Measurements from ENCODE around the gene TRUB2. TPM values are rescaled to one million over a fixed set of nuclear protein-coding genes. Genes with fewer than 3 reads are reported as not detected.

The TRUB2 gene, protein sequence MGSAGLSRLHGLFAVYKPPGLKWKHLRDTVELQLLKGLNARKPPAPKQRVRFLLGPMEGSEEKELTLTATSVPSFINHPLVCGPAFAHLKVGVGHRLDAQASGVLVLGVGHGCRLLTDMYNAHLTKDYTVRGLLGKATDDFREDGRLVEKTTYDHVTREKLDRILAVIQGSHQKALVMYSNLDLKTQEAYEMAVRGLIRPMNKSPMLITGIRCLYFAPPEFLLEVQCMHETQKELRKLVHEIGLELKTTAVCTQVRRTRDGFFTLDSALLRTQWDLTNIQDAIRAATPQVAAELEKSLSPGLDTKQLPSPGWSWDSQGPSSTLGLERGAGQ
- total RNA-seq: 19.3 and 25.1 TPM in 2 replicates

DNA sequence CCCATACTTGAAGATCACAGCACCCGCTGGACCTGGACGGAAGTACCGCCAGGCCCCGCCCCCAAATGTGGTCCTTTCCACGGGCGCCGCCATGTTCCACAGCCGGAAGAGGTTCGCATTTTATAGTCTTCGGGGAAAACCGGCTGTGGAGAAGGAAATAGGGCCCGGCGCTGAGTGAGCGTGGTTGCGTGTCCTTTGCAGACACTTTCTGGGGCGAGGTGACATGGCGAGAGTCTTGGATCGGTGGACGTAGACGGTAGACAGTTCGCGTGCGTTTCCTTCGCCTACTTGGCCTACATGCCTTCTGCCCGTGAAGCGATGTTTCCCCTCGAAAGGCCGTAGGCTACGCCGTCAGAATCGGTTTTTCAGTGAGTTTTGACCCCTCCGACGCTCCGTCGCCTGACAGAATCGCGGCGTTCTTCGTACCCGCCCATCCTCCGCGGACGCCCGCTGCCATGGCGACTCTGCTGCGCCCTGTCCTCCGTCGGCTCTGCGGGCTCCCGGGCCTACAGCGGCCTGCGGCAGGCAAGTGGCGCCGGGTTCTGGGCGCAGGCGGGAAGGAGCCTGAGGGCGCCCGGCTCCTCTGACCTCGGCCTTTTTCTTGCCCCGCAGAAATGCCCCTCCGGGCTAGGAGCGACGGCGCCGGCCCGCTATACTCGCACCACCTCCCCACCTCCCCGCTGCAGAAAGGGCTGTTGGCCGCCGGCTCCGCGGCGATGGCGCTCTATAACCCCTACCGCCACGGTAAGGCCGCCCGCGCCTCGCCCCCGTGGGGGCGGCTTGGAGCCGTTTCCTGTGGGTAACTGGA, at the start of gene TRUB2, which contains the start of gene COQ4:
Gene TRUB2 (minus strand): TSS at position 44 of the 808 bp plus-strand sequence. CDS start 39 bp downstream, at position 5.
Gene COQ4 (plus strand): TSS at position 436 of the 808 bp plus-strand sequence. CDS start 20 bp downstream, at position 456.

DNA sequence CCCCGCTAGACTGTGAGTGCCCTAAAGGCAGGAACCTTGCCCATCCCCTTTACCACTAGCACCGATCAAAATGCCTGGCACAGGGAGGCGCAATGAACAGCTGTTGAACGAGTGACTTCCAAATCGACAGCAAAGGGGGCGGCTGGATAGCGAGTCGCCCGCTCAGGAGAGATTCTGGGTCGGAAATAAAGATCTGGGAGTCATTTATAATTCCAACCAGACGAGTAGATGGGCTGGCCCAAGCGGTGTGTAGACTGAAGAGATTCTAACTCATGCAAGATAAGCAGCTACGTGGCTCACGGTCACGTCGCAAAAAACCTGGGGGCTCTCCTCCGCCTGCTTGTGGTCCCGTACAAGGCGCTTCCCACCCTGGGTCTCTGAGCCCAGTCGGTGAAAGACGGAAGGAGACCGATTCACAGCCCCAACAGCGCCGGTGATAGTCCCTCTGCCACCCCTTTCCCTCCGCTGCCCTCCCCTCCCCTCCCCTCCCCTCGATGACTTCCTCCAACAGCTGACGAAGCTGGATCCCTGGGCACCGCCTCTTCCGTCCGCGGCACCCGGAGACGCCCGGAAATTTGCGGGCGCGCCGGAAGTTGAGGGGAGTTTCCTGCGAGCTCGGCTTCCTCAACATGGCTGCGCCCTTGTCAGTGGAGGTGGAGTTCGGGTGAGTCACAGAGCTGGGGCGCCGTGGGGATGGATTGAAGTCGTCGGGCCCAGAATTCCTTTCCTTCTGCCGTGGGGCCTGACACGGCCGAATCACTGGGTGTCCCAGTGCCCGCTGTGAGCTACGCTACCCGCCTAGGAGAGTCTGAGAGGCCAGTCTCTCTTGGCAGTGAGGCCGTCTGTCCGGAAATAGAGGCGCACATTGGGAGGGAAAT, 48.7 kb upstream of the TRUB2 start, which contains the start of gene URM1:
Gene URM1 (plus strand): TSS at position 623 of the 878 bp plus-strand sequence. CDS start 7 bp downstream, at position 630.

DNA sequence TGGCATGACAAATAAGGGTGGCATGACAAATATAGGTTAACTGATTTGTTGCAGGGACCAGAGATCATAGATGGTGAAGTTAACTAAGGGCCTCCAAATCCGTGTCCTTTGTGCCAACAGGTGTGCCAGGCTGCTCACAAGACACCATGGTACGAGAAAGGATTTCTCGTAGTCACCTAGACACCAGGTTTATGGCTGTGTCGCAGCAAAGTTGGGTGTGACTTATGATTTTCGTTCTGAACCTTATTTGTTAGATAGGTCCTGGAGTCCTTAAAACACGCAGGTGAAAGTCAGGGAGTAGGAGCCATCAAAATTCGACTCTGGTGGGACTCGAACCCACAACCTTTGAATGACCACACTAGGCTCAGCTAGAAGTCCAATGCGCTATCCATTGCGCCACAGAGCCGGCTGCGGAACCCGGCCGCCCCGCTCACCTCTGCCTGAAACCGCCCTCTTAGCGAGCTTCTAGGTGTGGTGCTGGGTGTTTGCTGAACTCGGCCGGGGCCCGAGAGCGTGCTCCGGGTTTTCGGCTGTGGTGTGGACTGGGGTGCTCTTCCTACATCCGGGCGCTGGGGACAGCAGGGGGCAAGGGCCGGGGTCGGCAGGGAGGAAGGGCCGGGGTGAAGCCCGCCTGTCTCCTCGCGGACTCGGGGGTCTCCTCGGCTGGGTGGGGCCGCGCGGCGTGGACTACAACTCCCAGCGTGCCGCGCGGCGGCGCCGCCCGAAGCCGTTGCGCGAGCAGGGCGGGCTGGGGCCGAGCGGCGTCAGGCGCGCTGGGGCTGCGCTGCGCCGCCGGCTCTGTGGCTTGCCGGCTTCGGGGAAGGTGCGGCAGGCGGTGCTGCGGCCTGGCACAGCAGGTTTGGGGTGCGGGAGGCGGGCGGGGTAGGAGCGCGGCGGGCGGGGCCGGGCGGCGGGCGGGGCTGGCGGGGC, 17.8 kb upstream of the TRUB2 start, which contains the start of gene SLC27A4:
Gene SLC27A4 (plus strand): TSS at position 767 of the 930 bp plus-strand sequence. CDS start 2,606 bp downstream, outside the sequence.

DNA sequence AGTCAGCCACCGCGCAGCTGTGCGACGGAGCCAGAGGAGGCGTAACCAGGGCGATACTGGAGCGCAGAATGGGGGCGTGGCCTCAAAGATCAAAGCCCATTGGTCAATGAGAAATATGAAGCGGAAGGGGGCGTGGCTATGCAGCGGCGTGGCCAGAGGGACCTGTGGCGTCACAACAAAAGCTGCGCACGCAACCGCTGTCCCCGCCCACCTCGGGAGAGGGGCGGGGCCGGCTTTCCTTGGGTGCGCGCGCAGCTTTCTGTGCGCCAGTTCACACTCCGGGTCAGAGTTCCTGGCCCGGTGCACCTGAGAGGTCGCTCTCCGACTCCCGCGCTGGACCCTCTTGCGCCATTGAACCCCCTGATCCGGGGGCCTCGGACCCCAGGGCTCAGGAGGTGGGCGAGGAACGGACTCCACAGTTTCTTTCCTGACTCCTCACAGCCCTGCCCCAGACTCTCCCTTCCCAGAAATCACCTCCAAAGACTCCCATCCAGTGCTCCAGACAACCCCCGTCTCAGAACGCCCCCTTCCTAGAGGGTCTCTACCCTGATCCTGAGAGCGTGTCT, 46.2 kb downstream of the TRUB2 start, which contains the start of gene SWI5:
Gene SWI5 (plus strand): TSS at position 269 of the 566 bp plus-strand sequence.

DNA sequence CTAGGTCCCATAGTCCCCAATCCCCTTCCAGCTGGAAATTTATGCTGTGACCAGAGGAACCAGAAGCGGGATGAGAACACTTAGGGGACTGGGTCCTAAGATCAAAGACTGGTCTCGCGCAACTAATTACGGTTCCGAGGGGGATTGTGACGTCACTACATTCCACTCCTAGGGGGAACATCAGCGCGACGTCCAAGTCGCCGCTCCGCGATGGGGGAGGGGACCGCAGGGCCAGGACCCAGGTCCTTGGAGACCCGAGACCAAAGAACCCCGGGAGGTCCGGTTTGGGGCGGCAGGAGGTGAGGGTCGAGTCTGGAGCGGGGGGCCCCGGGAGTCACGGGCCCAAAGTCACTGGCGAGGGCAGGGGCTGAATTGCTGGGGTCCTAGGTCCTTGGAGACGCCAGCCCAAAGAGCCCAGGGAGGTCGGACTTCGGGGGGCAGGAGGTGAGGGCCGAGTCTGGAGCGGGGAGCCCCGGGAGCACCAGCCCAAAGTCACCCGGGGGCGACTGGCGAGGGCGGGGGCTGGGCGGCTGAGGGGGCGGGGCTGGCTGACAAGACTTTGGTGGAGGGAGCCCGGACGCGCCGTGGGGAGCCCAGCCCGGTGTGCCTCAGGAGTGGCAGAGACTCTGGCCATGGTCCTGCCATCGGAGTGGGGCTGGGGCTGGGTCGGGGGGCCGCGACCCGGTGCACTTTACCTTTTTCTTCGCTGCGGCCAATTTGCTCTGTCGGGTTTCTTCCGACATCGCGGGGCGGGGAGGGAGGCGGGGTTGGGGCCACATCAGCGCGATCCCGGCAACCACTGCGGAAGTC, 46.8 kb downstream of the TRUB2 start, which contains the start of gene GOLGA2:
Gene GOLGA2 (minus strand): TSS at position 810 of the 810 bp plus-strand sequence. CDS start 31 bp downstream, at position 779.

Other genes with a start within 250 kb of the TRUB2 start
- gene PTGES2, start 194.7 kb downstream of the TRUB2 start, total RNA-seq: 63.5 and 105 TPM in 2 replicates
- not detected in 2 replicates for gene LCN2, start 173.0 kb downstream of the TRUB2 start, total RNA-seq
- gene BBLN, start 162.2 kb downstream of the TRUB2 start, total RNA-seq: 19.4 and 20.4 TPM in 2 replicates
- gene CIZ1, start 130.9 kb downstream of the TRUB2 start, total RNA-seq: 16.4 and 35.4 TPM in 2 replicates
- gene DNM1, start 119.1 kb downstream of the TRUB2 start, total RNA-seq: 0.16 and 0.69 TPM in 2 replicates
- 44.4 and 94.0 TPM in 2 replicates for gene GOLGA2, start 46.4 kb downstream of the TRUB2 start, total RNA-seq
- 20.0 and 24.1 TPM in 2 replicates for gene SWI5, start 46.2 kb downstream of the TRUB2 start, total RNA-seq
- gene COQ4, start 392 bp upstream of the TRUB2 start, total RNA-seq: 16.2 and 22.9 TPM in 2 replicates
- 24.1 and 37.9 TPM in 2 replicates for gene SLC27A4, start 18.1 kb upstream of the TRUB2 start, total RNA-seq
- gene URM1, start 48.9 kb upstream of the TRUB2 start, total RNA-seq: 37.1 and 85.3 TPM in 2 replicates
- gene CERCAM, start 98.4 kb upstream of the TRUB2 start, total RNA-seq: 9.6 and 35.7 TPM in 2 replicates
- gene ODF2, start 133.6 kb upstream of the TRUB2 start, total RNA-seq: 31.2 and 48.5 TPM in 2 replicates
- 15.1 and 21.0 TPM in 2 replicates for gene GLE1, start 182.3 kb upstream of the TRUB2 start, total RNA-seq
- gene SPTAN1, start 230.1 kb upstream of the TRUB2 start, total RNA-seq: 452 and 679 TPM in 2 replicates

All from bladder microvascular endothelial cell (primary cell).